Breast epithelium (tissue), 4 donors: Measurements from ENCODE around the gene GRIK1. TPM values are rescaled to one million over a fixed set of nuclear protein-coding genes. Genes with fewer than 3 reads are reported as not detected.

Experiments
- DNase-seq, 2 donors: peaks; one replicate each; pipeline ENCODE4 v3.0.0-alpha.2; 2019; ENCODE audit warnings: low spot score in 2 of 2
- H3K27ac ChIP-seq, 2 donors: fragments of 200-600 bp; sonication (generic) in 1 of 2; one replicate each; pipeline ENCODE4 v1.5.1; 2016 to 2019; ENCODE audit warnings: mild to moderate bottlenecking in 1 of 2
- H3K27me3 ChIP-seq, 2 donors: fragments of 200-600 bp; sonication (generic) in 1 of 2; one replicate each; pipeline versions ENCODE4 v1.5.1 to v1.6.0; 2017 to 2019; ENCODE audit warnings: control low read depth in 1 of 2, mild to moderate bottlenecking in 1 of 2
- H3K36me3 ChIP-seq: fragments of 200-600 bp; one replicate; pipeline ENCODE4 v1.5.1; 2019
- H3K4me1 ChIP-seq, 2 donors: fragments of 200-600 bp; sonication (generic); one replicate each; pipeline ENCODE4 v1.5.1; 2016 to 2019; ENCODE audit warnings: control low read depth in 1 of 2
- H3K4me3 ChIP-seq, 3 donors: fragments of 200-600 bp; sonication (generic); 1 replicate in 2 of 3; 2 replicates in 1 of 3; pipeline ENCODE4 v1.5.1; 2016 to 2019; ENCODE audit warnings: mild to moderate bottlenecking in 3 of 3, moderate library complexity in 2 of 3
- H3K9me3 ChIP-seq, 2 donors: fragments of 200-600 bp; sonication (generic) in 1 of 2; one replicate each; pipeline ENCODE4 v1.5.1; 2016 to 2019; ENCODE audit warnings: control low read depth in 1 of 2
- CTCF ChIP-seq, 3 donors: fragments of 450-650 bp; IDR thresholded peaks; one replicate each; pipeline ENCODE4 v1.5.1; 2016 to 2017; ENCODE audit warnings: antibody characterized with exemption in 3 of 3, mild to moderate bottlenecking in 3 of 3, moderate library complexity in 3 of 3
- POLR2A ChIP-seq: fragments of 450-650 bp; IDR thresholded peaks from one replicate; pipeline ENCODE4 v1.6.1; 2016; ENCODE audit warnings: antibody characterized with exemption, mild to moderate bottlenecking, moderate library complexity
- POLR2AphosphoS5 ChIP-seq, 3 donors: sonication (generic); formaldehyde crosslinking; IDR thresholded peaks; one replicate each; pipeline ENCODE4 v1.6.1; 2017; ENCODE audit warnings: antibody characterized with exemption in 3 of 3
- intact Hi-C: fragments of 100-400 bp; cut with DNase I; formaldehyde crosslinking; loops from one replicate; pipeline ENCODE4 v1.15.1; 2023; ENCODE audit warnings: low total_unique reads
- total RNA-seq, 3 donors: library from RNA; depleted of rRNA; stranded (reverse); fragments of >200 nt; gene quantifications; one replicate each; pipeline ENCODE4 v1.1.0, GENCODE V29; 2016

Gene GRIK1
- total RNA-seq, 3 donors from 2014 or later, result 0.33 to 1.3 TPM; not detected in 1

- no peaks in the 10 kb centered on the region for H3K9me3 ChIP-seq
- no peak for DNase-seq
- H3K36me3 ChIP-seq, result no peaks in the 10 kb centered on the region
- TF ChIP-seq POLR2AphosphoS5 (IDR thresholded peaks at IDR 0.05), result no peak
- no peak for TF ChIP-seq POLR2A
- TF ChIP-seq CTCF (IDR thresholded peaks at IDR 0.05), result no peak
- intact Hi-C loops, result no loop called here
- H3K4me3 ChIP-seq, result no peak overlapping the region
- no peaks in the 10 kb centered on the region for H3K4me1 ChIP-seq
- H3K27me3 ChIP-seq, result no peaks in the 10 kb centered on the region
- no peak overlapping the region for H3K27ac ChIP-seq
These were observed 282.4 kb downstream of the GRIK1 start for GRCh38 chr21:29657240-29657989.

DNA sequence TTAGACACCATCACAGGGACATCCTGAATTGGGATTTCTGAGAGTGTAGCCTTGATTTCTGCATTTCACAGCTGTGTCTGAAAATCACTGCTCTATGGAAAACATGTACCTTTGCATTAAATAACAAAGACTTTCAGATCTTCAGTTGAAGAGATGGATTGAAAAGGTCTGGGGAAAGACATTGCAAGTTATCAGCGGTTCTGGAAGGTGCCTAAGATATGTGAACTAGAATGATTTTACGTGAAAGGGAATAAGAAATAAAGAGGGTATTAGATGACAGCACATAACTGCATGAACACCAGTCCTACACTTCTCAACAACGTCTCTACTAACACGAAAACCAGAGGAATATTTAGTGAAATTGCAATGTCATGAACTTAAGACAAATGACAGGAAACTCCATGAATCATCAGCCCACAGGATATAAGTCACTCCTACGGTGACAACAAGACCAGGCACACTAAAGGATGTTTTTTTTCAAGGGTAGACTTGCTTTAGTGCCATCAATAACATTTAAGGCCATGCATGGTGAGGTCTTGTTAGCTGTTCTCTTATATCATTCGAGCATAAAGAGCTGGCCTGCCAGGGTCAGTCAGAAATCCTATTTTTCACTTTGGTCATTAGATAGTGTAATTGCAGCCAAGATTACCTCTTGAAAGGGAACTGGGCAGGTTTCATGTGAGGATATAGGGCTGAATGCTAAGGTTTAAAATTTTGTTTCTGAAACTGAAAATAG is 283.1 kb downstream of the GRIK1 start:
- H3K4me3 ChIP-seq, result no peak overlapping the region
- H3K27ac ChIP-seq, result no peak overlapping the region
- no peaks in the 10 kb centered on the region for H3K9me3 ChIP-seq
- no peaks in the 10 kb centered on the region for H3K36me3 ChIP-seq
- TF ChIP-seq POLR2A (no peak), CTCF (IDR thresholded peaks at IDR 0.05) (no peak), POLR2AphosphoS5 (IDR thresholded peaks at IDR 0.05) (no peak)
- intact Hi-C loops, result no loop called here
- no peaks in the 10 kb centered on the region for H3K27me3 ChIP-seq
- DNase-seq, result no peak
- no peaks in the 10 kb centered on the region for H3K4me1 ChIP-seq

DNA sequence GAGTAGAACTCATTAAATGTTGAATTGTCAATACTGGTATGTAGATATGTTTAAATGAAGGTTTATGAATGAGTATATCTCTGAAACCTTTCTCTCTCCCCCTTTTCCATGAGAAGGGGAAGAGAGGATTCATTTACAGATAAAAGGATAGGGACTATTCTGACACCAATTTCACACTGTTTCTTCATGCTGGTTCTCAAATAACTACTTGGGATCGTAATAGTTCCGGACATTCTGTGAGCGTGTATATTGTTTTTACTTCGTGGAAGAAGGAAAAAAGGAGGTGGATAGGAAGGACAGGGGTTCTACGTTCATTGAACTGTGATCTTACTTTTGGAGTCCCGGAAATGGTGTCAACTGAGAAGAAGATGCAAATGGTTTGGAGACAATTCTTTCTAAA is 284.2 kb downstream of the GRIK1 start:
- intact Hi-C loops, result no loop called here
- Histone ChIP-seq H3K36me3 (no peaks in the 10 kb centered on the region), H3K4me3 (no peak overlapping the region), H3K4me1 (no peaks in the 10 kb centered on the region), H3K9me3 (no peaks in the 10 kb centered on the region), H3K27me3 (no peaks in the 10 kb centered on the region), H3K27ac (no peak overlapping the region)
- no peak for DNase-seq
- no peak for TF ChIP-seq POLR2A
- TF ChIP-seq POLR2AphosphoS5 (IDR thresholded peaks at IDR 0.05), result no peak
- no peak for TF ChIP-seq CTCF (IDR thresholded peaks at IDR 0.05)

DNA sequence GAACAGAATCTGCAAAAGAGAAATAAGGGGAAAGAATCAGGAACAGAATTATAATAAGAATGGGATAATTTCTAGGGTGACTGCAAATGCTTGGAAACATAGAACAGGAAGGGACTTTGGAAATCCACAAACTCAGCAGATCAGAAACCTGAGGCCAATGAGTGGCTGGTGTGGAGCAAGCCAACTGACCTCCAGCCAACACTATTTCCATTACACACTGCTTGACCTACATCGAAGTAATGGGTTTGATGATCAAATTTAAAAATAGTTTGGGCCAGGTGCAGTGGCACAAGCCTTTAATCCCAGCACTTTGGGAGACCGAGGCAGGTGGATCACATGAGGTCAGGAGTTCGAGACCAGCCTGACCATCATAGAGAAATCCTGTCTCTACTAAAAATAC is 284.9 kb downstream of the GRIK1 start:
- H3K4me3 ChIP-seq, result no peak overlapping the region
- no peaks in the 10 kb centered on the region for H3K27me3 ChIP-seq
- H3K9me3 ChIP-seq, result no peaks in the 10 kb centered on the region
- no peaks in the 10 kb centered on the region for H3K36me3 ChIP-seq
- no peak for TF ChIP-seq POLR2A
- no peak for TF ChIP-seq POLR2AphosphoS5 (IDR thresholded peaks at IDR 0.05)
- no peak for TF ChIP-seq CTCF (IDR thresholded peaks at IDR 0.05)
- intact Hi-C loops, result no loop called here
- H3K4me1 ChIP-seq, result no peaks in the 10 kb centered on the region
- H3K27ac ChIP-seq, result no peak overlapping the region
- no peak for DNase-seq

GRCh38 chr21:29654203-29654602 is 285.6 kb downstream of the GRIK1 start:
- Histone ChIP-seq H3K9me3 (no peaks in the 10 kb centered on the region), H3K4me1 (no peaks in the 10 kb centered on the region), H3K27me3 (no peaks in the 10 kb centered on the region), H3K4me3 (no peak overlapping the region), H3K36me3 (no peaks in the 10 kb centered on the region), H3K27ac (no peak overlapping the region)
- TF ChIP-seq POLR2AphosphoS5 (IDR thresholded peaks at IDR 0.05), result no peak
- TF ChIP-seq POLR2A, result no peak
- no peak for TF ChIP-seq CTCF (IDR thresholded peaks at IDR 0.05)
- intact Hi-C loops, result no loop called here
- DNase-seq, result no peak
